NCI-H1694 treated with DMSO at 0.1 percent for 48 hours (cell line): Measurements from ENCODE around the gene TMEM184A.
A peak's percentile ranks its signal among the peaks of the same experiment; 100 is the strongest.

Experiments used
- DNase-seq: peaks from one replicate; lab custom pipeline; 2025; lab: John Stamatoyannopoulos, UW

TMEM184A gene

GRCh38 chr7:1567049-1567771 is 11.2 kb upstream of the TMEM184A start:
- DNase-seq, result no peak

GRCh38 chr7:1566687-1567048 is 10.7 kb upstream of the TMEM184A start:
- no peak for DNase-seq

GRCh38 chr7:1564603-1565022 is 8.6 kb upstream of the TMEM184A start:
- no peak for DNase-seq

GRCh38 chr7:1563981-1564602 is 8.1 kb upstream of the TMEM184A start:
- no peak for DNase-seq

DNA sequence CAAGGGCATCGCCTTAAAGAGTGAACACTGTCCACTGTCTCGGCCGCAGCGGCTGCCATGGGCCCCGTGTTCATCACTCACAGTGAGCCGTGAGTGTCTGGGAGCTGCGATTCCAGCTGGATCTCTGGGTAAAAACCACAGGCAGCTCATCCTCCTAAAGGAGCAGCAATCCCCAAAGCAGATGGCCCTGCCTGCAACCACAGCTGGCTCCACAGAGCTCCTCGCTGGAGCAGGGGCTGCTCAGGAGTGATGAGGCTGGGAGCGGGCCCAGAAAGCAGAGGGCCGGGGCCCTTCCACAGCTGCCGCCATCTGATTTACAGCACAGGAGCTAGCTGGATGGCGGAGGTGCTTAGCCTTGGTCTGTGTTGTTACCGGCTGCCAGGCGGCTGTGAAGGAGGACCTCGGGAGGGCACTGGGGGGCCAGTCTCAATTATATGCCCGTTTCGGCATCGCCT is 6.6 kb upstream of the TMEM184A start:
- DNase-seq, result peak; percentile 92

DNA sequence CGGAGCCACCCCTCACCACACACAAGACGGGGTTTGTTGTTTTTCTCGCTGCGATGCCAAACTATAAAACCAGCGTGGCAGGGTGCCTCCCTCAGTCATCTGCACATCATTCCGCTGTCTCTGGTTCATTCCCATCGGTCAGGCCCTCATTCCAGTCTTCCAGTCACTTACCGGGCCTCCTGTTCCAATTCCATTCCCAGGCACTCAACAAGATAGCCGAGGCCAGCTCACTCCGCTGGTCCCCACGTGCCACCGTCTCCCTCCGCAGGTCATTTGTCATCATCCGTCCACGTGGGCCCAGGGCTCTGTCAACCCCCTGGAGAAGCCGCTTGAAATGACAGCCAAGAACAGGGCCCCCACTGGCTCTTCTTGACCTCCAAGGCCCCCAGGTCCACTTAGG is 6.1 kb upstream of the TMEM184A start:
- peak; percentile 31 for DNase-seq

- DNase-seq, result no peak
Measured at GRCh38 chr7:1561036-1561940, 5.3 kb upstream of the TMEM184A start.

DNA sequence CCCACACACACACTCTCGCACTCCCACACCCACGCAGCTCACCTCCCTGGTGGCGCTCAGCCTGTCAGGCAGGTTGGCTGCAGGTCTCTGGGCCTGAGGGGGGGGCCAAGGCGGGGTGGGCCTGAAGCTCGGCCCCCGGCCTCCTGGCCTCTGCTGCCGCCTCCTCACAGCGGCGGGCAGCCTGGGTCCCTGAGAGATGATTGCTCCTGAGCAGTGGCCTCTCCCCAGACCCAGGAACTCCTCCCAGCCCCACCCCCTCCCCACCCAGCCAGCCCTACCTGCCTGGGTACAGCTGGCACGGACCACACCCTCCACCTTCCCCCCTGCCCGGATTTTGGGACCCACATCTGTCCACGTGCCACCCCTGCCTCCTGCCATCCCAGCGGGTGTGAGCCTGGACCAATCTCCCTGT is 4.6 kb upstream of the TMEM184A start:
- no peak for DNase-seq

- DNase-seq, result no peak
Measured at GRCh38 chr7:1559626-1560590, 3.9 kb upstream of the TMEM184A start.

DNA sequence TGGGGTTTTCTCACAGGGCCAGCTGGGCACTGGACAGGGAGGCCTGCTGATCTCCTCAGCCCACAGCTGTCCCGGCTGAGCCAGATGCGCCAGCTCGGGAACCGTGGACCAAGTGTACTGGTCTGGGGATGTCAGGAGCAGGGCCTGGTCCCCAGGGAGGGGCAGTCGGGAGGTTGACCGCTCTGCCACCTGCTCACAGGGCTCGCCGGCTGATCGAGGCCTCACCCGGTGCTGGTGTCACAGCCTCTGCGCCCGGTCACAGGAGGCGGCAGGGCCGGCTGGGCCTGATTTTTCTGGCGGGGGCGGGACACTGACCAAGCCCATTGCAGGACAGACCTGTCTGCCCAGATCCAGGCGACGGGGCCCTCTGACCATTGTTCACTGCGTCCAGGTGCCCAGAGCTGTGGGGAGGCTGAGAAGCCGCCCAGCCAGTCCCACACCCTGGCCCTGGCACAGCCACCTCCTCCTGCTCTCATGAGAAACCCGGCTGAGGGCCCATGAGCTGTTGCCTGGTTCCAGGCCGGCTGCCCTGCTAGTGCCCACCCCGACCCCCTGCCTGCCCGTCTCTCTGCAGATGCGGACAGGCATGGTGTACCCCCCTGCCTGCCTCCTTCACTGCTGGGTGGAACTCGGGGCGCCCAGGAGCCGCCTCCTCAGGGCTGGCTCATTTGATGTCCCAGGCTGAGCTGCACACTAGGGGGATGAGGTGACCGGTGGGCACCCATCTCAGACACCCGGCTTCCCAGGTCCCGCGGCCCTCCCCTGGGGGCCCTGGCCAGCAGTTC is 3.0 kb upstream of the TMEM184A start:
- DNase-seq, result no peak

DNA sequence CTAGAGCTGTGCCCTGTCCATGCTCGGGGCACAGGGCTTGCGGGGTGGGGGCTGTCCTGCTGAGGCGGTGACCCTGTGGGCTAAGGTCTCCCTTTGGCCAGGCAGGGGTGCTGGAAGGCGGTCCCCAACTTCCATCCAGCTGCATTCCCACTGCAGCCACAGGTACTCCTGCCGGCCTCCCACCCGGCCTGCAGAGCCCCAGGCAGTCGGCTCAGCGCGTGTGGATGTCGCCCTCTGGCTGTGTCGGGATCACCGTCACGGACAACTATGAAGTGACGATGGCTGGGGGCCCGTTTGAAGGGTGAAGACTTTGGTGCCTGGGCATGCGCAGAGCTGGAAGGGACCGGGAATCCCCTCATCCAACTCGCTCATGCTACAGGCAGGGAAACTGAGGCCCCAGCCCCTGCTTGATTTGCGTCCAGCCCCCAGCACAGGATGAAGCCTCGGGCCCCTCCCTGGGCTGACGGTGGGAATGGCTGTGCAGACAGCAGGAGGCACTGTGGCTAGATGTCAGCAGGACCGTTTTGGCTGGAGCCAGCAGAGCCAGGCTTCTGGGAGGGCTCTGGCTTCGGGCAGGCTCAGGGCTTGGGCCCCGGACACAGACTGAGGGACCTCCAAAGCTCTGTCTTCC is 2.3 kb upstream of the TMEM184A start:
- DNase-seq, result peak; percentile 4

- DNase-seq, result no peak
Measured at GRCh38 chr7:1557771-1558170, 1.8 kb upstream of the TMEM184A start.

- no peak for DNase-seq
Measured at GRCh38 chr7:1557006-1557405, 1.0 kb upstream of the TMEM184A start.

DNA sequence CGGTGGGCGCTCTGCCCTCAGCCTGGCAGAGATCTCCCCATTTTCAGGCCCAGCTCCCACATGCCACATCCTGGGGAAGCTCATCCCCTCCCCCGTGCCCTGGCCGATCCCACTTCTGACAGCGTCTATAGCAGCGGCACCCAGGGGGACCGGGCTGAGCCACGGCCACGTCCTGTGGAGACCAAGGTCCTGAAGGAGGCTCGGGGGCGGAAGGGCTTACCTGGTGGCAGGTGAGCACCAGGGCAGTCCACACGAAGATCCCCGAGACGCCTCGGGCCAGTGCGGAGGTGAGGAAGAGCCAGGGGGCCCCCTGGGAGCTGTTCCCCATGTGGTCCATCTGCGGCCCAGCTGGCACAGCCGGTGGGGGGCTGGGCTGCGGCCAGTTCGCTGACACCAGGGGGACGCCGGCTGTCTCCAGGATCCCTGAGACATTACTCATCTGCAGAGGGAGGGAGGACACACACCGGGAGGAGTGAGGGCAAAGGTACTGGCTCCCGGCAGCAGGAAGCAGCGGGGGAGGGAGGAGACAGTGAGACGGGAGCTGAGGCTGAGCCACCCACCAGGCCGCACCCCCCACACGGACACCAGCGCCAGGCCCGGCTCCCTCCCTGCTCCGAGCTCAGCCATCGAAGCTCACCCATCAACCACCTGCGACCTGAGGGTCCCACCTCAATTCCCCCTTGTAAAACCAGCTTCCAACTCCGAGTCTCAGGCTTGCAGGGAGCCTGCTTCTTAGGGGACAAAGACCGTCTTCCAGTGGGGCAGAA is 776 bp downstream of the TMEM184A start:
- no peak for DNase-seq

DNA sequence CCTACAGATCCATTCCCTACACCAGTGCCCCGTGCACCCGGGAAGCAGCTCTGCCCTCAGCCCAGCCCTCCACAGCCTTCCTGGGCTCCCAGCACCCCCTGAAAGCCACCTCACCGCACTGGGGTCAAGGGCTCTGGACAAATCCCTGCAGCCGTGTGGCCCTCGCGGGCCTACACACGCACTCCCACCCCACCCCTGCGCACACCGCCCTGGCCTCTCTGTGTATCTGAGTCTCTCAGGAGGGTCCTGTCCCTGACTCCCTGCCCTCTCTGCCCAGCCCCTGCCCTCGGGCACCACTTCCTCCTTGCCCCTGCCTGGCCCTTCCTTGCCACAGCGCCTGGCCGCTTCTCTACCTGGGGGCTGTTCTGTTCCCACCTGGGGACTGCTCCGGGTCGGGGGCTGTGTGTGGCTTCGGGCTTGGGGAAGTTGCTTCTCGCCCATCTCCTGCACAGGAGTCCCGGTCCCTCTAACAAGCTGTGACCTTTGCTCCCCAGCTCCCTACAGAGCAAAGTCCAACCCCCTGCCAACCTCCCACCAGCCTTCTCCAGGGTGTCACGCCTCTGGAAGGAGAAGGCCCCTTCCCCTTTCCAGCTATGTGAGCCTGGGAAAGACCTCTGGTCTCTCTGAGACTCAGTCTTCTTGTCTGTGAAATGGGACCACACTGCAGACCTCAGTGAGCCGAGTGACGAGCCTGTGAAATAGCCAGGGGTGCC is 1.5 kb downstream of the TMEM184A start:
- no peak for DNase-seq

DNA sequence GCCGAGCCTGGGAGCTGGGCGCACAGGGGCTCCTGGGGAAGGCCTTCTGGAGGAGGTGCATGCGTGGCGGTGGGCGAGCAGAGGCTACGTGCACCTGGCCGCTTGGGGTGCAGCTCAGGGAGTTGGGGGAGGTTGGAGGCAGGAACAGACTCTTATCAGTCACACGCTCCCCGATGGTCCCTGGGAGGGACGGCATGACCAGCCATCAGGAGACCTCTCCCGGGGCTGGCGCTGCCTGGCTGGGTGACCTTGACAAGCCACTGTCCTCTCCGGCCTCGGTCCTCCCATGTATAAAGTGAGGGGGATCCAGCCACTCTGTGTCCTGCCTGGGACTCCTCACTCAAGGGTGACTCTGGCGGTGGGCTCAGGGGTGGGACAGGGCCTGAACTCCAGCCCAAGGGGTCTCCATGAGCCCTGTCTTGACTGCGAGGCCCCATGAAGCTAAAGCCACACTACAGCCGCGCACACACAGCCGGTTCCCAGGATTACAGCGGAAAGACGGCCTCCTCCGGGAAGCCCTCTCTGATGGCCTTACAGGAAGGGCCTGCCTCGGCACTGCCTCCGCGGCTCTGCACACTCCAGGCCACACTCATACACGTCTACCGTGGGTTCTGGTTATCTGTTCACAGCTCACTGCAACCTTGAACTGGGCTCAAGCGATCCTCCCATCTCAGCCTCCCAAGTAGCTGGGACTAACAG is 2.3 kb downstream of the TMEM184A start:
- DNase-seq, result no peak

- no peak for DNase-seq
Measured at GRCh38 chr7:1552200-1552599, 3.8 kb downstream of the TMEM184A start.

- DNase-seq, result no peak
Measured at GRCh38 chr7:1550846-1551155, 5.2 kb downstream of the TMEM184A start.
